Activated CD4-positive, alpha-beta T cell treated with anti-CD3 and anti-CD28 coated beads, Interleukin-2, Interleukin-6, amounts not matched to agents 100 ng/mL and 50 ng/mL, durations not matched to agents 16 hours and 8 hours (primary cell): Measurements from ENCODE around the gene GABBR1.

Experiments used
- DNase-seq: peaks from one replicate; pipeline ENCODE4 v3.0.0-alpha.2; 2020

Gene GABBR1

GRCh38 chr6:29617782-29618554, 15.0 kb downstream of the GABBR1 start:
- no peak for DNase-seq

GRCh38 chr6:29611426-29611825, 21.6 kb downstream of the GABBR1 start:
- no peak for DNase-seq

GRCh38 chr6:29610540-29610939, 22.4 kb downstream of the GABBR1 start:
- DNase-seq = no peak

GRCh38 chr6:29608131-29608530, 24.9 kb downstream of the GABBR1 start:
- no peak for DNase-seq

GRCh38 chr6:29603930-29604329, 29.1 kb downstream of the GABBR1 start:
- no peak for DNase-seq

GRCh38 chr6:29603456-29603855, 29.5 kb downstream of the GABBR1 start:
- DNase-seq = no peak

- peak; percentile 18 for DNase-seq
Observed at GRCh38 chr6:29602564-29603361, 30.2 kb downstream of the GABBR1 start.

GRCh38 chr6:29598172-29598747, 34.7 kb downstream of the GABBR1 start:
- DNase-seq = no peak

- DNase-seq = no peak
Observed at GRCh38 chr6:29597184-29597583, 35.8 kb downstream of the GABBR1 start.

GRCh38 chr6:29596381-29596900, 36.5 kb downstream of the GABBR1 start:
- no peak for DNase-seq

- no peak for DNase-seq
Observed at GRCh38 chr6:29593199-29593855, 39.7 kb downstream of the GABBR1 start.

- DNase-seq = no peak
Observed at GRCh38 chr6:29591677-29592076, 41.3 kb downstream of the GABBR1 start.

- DNase-seq = no peak
Observed at GRCh38 chr6:29590218-29590808, 42.7 kb downstream of the GABBR1 start.

- peak; percentile 63 for DNase-seq
Observed at GRCh38 chr6:29589423-29590048, 43.4 kb downstream of the GABBR1 start.

- no peak for DNase-seq
Observed at GRCh38 chr6:29584821-29585220, 48.2 kb downstream of the GABBR1 start, which contains the start of gene OR2H2. TSS of gene OR2H2 (plus strand) at chr6:29585121. CDS start at chr6:29587945, 2,824 bp downstream.

- no peak for DNase-seq
Observed at GRCh38 chr6:29577544-29577943, 55.4 kb downstream of the GABBR1 start.

GRCh38 chr6:29576056-29576455, 56.9 kb downstream of the GABBR1 start:
- DNase-seq = no peak

GRCh38 chr6:29567991-29568390, 65.0 kb downstream of the GABBR1 start:
- DNase-seq = no peak

GRCh38 chr6:29567541-29567940, 65.4 kb downstream of the GABBR1 start:
- DNase-seq = no peak

- DNase-seq = no peak
Observed at GRCh38 chr6:29566856-29567255, 66.1 kb downstream of the GABBR1 start.

- DNase-seq = no peak
Observed at GRCh38 chr6:29564875-29565274, 68.1 kb downstream of the GABBR1 start.

- DNase-seq = no peak
Observed at GRCh38 chr6:29563435-29563965, 69.5 kb downstream of the GABBR1 start.
